GM18505 (cell line): ENCODE results near the gene SMARCD2.
"Not testable (repeated sequence)": the region's sequence is repeated elsewhere in the genome, so short reads cannot be mapped to it uniquely, and the experiment has no call there.

Experiments
- ATAC-seq: cut with Tn5 transposase; IDR thresholded peaks from one replicate; pipeline ENCODE4 v1.9.1; 2021; ENCODE audit not compliant: unreplicated experiment
- POLR2A ChIP-seq: IDR thresholded peaks from 4 replicates; pipeline ENCODE4 v1.6.1; 2011; ENCODE audit warnings: borderline replicate concordance; ENCODE audit not compliant: insufficient read depth, insufficient read length; ENCODE audit errors: extremely low read depth

Gene SMARCD2

GRCh38 chr17:63819131-63819530 lies 23.4 kb downstream of the SMARCD2 start:
- no peak for TF ChIP-seq POLR2A
- no peak for ATAC-seq

GRCh38 chr17:63817736-63818385 lies 24.6 kb downstream of the SMARCD2 start:
- no peak for ATAC-seq

GRCh38 chr17:63816669-63817068 lies 25.8 kb downstream of the SMARCD2 start:
- ATAC-seq = no peak
- no peak for TF ChIP-seq POLR2A

More at GRCh38 chr17:63817736-63818385, 24.6 kb downstream of the SMARCD2 start:
- TF ChIP-seq POLR2A = no peak

GRCh38 chr17:63816123-63816522 lies 26.4 kb downstream of the SMARCD2 start:
- no peak for TF ChIP-seq POLR2A
- no peak for ATAC-seq

GRCh38 chr17:63809970-63810369 lies 32.5 kb downstream of the SMARCD2 start:
- ATAC-seq = no peak
- TF ChIP-seq POLR2A = no peak

GRCh38 chr17:63805591-63805990 lies 36.9 kb downstream of the SMARCD2 start:
- no peak for TF ChIP-seq POLR2A
- no peak for ATAC-seq

- no peak for ATAC-seq
- no peak for TF ChIP-seq POLR2A
Measured at GRCh38 chr17:63804328-63804727, 38.2 kb downstream of the SMARCD2 start.

GRCh38 chr17:63800783-63801182 lies 41.7 kb downstream of the SMARCD2 start:
- TF ChIP-seq POLR2A = no peak
- ATAC-seq = no peak

- TF ChIP-seq POLR2A = no peak
- ATAC-seq = no peak
Measured at GRCh38 chr17:63798572-63799106, 43.8 kb downstream of the SMARCD2 start.

- not testable (repeated sequence) for ATAC-seq
Measured at GRCh38 chr17:63796375-63796774, 46.1 kb downstream of the SMARCD2 start.

GRCh38 chr17:63792055-63792729 lies 50.3 kb downstream of the SMARCD2 start:
- TF ChIP-seq POLR2A = no peak

GRCh38 chr17:63790057-63790456 lies 52.4 kb downstream of the SMARCD2 start:
- TF ChIP-seq POLR2A = no peak

More at GRCh38 chr17:63792055-63792729, 50.3 kb downstream of the SMARCD2 start:
- no peak for ATAC-seq

GRCh38 chr17:63786971-63787711 lies 55.3 kb downstream of the SMARCD2 start:
- no peak for ATAC-seq
- no peak for TF ChIP-seq POLR2A

More at GRCh38 chr17:63790057-63790456, 52.4 kb downstream of the SMARCD2 start:
- no peak for ATAC-seq
